ENCODE results near the gene NPAS2.

DNA sequence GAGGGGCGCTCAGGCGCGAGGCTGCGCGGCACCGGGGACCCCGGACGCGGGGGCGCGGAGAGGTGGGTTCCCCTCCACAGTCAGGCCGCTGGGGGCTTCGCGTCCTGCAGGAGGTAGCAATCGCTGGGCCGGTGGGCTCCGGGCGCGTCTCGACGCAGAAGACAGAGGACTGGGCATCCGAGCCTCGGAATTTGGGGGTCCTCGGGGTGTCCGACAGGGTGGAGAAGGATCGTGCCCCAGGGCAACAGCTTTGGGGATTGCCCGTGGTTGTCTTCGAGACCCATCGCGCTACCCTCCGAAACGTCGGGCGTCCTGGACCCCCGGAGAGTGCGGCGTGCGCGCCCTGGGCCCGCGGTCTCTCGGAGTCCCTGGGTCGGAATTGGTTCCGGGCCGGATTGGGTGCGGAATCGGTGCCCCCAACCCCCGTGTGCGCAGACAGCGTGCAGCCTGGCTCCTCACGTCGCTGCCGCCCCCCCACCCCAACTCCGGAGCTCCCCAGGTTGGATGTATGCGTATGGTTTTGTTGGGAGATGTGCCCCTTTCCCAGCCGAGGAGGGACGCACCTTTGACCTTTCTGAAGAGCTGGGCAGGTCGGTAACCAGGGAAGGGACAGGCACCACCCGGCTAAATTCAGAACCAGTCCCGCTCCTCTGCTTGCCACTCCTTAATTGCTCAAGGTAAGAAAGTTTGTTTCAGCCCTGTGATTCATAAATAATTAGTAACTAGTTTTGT is 750 bp downstream of the NPAS2 start:
- TF ChIP-seq CTCF (conservative IDR thresholded peaks at IDR 0.05; ENCODE audit: low read length) (no peak), EZH2phosphoT487 (IDR thresholded peaks at IDR 0.05; ENCODE audit: borderline replicate concordance) (no peak)

Measured in Loucy (cell line).